HEK293 (cell line): ENCODE results near the gene SMAD9.

Experiments
- CTCF ChIA-PET: fragments of 350-600 bp; formaldehyde crosslinking; extraction: SDS; loops from one replicate; lab custom pipeline; 2021; ENCODE audit warnings: antibody characterized with exemption; lab: Yijun Ruan, JAX
- POLR2A ChIA-PET: fragments of 300-600 bp; formaldehyde crosslinking; extraction: SDS; loops from one replicate; lab custom pipeline; 2020; ENCODE audit warnings: antibody characterized with exemption, inconsistent platforms; lab: Yijun Ruan, JAX
- H3K27ac ChIP-seq: fragments of 200-500 bp; sonication (Bioruptor generic); 2 replicates; pipeline ENCODE4 v1.5.1; 2014; ENCODE audit warnings: low read depth, low read length, control low read depth, inconsistent platforms; ENCODE audit errors: extremely low read depth
- H3K36me3 ChIP-seq, 2 experiments: fragments of 200-500 bp in 1 of 2; sonication (Bioruptor generic) in 1 of 2; 1 replicate in 1 of 2; 2 replicates in 1 of 2; pipeline ENCODE4 v1.5.1; 2014 to 2017; ENCODE audit warnings: inconsistent platforms in 2 of 2, low read length in 2 of 2; ENCODE audit not compliant: control insufficient read depth in 2 of 2, insufficient read depth in 1 of 2
- H3K4me1 ChIP-seq: fragments of 200-500 bp; sonication (Bioruptor generic); 2 replicates; pipeline ENCODE4 v1.5.1; 2014; ENCODE audit warnings: mild to moderate bottlenecking, low read length, inconsistent platforms; ENCODE audit not compliant: control insufficient read depth, insufficient read depth
- H3K4me3 ChIP-seq: 2 replicates; pipeline ENCODE4 v1.5.1; 2011; ENCODE audit warnings: low read depth, mild to moderate bottlenecking, control low read depth, low read length, moderate library complexity
- H3K9me3 ChIP-seq: fragments of 200-500 bp; sonication (Bioruptor generic); 2 replicates; pipeline ENCODE4 v1.5.1; 2014; ENCODE audit warnings: low read depth, low read length, inconsistent platforms; ENCODE audit not compliant: control insufficient read depth, insufficient read depth
- MZF1 ChIP-seq: fragments of 450-650 bp; formaldehyde crosslinking; IDR thresholded peaks from 2 replicates; pipeline ENCODE4 v1.5.1; 2017; ENCODE audit warnings: missing biosample characterization, missing genetic modification characterization, borderline replicate concordance
- REPIN1 ChIP-seq: fragments of 450-650 bp; formaldehyde crosslinking; IDR thresholded peaks from 2 replicates; pipeline ENCODE4 v1.5.1; 2017; ENCODE audit warnings: missing biosample characterization, missing genetic modification characterization, low read depth
- ZNF10 ChIP-seq: fragments of 450-650 bp; formaldehyde crosslinking; IDR thresholded peaks from 2 replicates; pipeline ENCODE4 v1.5.1; 2017; ENCODE audit warnings: missing biosample characterization, missing genetic modification characterization
- ZNF223 ChIP-seq: fragments of 450-650 bp; formaldehyde crosslinking; IDR thresholded peaks from 2 replicates; pipeline ENCODE4 v1.5.1; 2016; ENCODE audit warnings: missing biosample characterization, missing genetic modification characterization
- ZNF292 ChIP-seq: fragments of 450-650 bp; formaldehyde crosslinking; IDR thresholded peaks from 2 replicates; pipeline ENCODE4 v1.5.1; 2016; ENCODE audit warnings: low read depth, missing biosample characterization, missing genetic modification characterization, borderline replicate concordance
- ZNF341 ChIP-seq: fragments of 450-650 bp; formaldehyde crosslinking; IDR thresholded peaks from 2 replicates; pipeline ENCODE4; 2016; ENCODE audit warnings: low read depth, missing biosample characterization, missing genetic modification characterization
- ZNF416 ChIP-seq: fragments of 450-650 bp; formaldehyde crosslinking; IDR thresholded peaks from 2 replicates; pipeline ENCODE4 v1.5.1; 2016; ENCODE audit warnings: missing biosample characterization, missing genetic modification characterization
- ZNF558 ChIP-seq: fragments of 450-650 bp; formaldehyde crosslinking; IDR thresholded peaks from 2 replicates; pipeline ENCODE4 v1.5.1; 2016; ENCODE audit warnings: missing biosample characterization, missing genetic modification characterization
- ZNF585B ChIP-seq: fragments of 450-650 bp; formaldehyde crosslinking; IDR thresholded peaks from 2 replicates; pipeline ENCODE4 v1.5.1; 2016; ENCODE audit warnings: missing biosample characterization, missing genetic modification characterization
- ZNF830 ChIP-seq: fragments of 450-650 bp; IDR thresholded peaks from 2 replicates; pipeline ENCODE4 v1.5.0; 2018; ENCODE audit warnings: missing biosample characterization, missing genetic modification characterization, low read depth, mild to moderate bottlenecking, moderate library complexity
- TF ChIP-seq, protein P1 (sequence below): fragments of 450-650 bp; formaldehyde crosslinking; IDR thresholded peaks from 2 replicates; pipeline ENCODE4 v1.5.1; 2016; ENCODE audit warnings: missing biosample characterization, missing genetic modification characterization
- TF ChIP-seq, protein P2 (sequence below): fragments of 450-650 bp; formaldehyde crosslinking; conservative IDR thresholded peaks from 2 replicates; pipeline ENCODE4 v1.5.1; 2016; ENCODE audit warnings: low read depth, missing biosample characterization, missing genetic modification characterization
- TF ChIP-seq, protein P3 (sequence below): fragments of 450-650 bp; formaldehyde crosslinking; IDR thresholded peaks from 2 replicates; pipeline ENCODE4 v1.5.1; 2016; ENCODE audit warnings: missing biosample characterization, missing genetic modification characterization

Gene SMAD9

DNA sequence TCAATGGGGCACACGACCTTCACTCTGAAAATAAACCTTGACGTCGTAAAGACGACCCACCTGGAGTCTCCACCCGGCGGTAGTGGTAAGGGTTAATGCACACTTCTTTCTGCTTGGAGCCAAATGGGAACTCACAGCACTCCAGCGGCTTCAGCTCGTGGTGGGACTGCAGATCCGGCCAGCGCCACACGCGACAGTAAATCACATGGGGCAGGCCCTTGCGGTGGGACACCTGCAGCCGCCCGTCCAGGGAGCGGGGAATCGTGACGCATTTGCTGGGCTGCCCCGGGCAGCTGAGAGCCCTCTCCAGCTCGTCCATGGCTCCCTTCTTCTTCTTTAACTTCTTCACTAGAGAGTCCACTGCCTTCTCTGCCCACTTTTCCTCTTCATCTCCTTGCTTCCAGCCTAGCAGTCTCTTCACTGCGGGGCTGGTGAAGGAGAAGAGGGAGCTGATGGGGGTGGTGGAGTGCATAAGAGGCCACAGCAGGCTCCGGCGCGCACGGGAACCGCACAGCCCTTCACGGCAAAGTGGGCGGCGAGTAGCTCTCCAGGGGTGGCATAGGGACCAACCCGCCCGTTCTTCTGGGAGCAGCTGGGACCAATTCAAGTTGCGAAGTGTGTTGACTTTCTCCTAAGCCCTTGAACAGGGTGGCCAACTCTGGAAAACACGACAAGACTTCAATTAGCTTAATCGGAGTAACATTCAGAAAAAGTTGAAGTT, 40.7 kb downstream of the SMAD9 start (continued):
- TF ChIP-seq ZNF341 (tag by site-specific recombination) (no peak), REPIN1 (tag by site-specific recombination) (no peak), ZNF416 (tag by site-specific recombination) (no peak), ZNF585B (tag by site-specific recombination) (no peak)
- TF ChIP-seq, protein P1, sequence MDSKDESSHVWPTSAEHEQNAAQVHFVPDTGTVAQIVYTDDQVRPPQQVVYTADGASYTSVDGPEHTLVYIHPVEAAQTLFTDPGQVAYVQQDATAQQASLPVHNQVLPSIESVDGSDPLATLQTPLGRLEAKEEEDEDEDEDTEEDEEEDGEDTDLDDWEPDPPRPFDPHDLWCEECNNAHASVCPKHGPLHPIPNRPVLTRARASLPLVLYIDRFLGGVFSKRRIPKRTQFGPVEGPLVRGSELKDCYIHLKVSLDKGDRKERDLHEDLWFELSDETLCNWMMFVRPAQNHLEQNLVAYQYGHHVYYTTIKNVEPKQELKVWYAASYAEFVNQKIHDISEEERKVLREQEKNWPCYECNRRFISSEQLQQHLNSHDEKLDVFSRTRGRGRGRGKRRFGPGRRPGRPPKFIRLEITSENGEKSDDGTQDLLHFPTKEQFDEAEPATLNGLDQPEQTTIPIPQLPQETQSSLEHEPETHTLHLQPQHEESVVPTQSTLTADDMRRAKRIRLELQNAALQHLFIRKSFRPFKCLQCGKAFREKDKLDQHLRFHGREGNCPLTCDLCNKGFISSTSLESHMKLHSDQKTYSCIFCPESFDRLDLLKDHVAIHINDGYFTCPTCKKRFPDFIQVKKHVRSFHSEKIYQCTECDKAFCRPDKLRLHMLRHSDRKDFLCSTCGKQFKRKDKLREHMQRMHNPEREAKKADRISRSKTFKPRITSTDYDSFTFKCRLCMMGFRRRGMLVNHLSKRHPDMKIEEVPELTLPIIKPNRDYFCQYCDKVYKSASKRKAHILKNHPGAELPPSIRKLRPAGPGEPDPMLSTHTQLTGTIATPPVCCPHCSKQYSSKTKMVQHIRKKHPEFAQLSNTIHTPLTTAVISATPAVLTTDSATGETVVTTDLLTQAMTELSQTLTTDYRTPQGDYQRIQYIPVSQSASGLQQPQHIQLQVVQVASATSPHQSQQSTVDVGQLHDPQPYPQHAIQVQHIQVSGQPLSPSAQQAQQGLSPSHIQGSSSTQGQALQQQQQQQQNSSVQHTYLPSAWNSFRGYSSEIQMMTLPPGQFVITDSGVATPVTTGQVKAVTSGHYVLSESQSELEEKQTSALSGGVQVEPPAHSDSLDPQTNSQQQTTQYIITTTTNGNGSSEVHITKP (tag by site-specific recombination) = no peak
- TF ChIP-seq, protein P2, sequence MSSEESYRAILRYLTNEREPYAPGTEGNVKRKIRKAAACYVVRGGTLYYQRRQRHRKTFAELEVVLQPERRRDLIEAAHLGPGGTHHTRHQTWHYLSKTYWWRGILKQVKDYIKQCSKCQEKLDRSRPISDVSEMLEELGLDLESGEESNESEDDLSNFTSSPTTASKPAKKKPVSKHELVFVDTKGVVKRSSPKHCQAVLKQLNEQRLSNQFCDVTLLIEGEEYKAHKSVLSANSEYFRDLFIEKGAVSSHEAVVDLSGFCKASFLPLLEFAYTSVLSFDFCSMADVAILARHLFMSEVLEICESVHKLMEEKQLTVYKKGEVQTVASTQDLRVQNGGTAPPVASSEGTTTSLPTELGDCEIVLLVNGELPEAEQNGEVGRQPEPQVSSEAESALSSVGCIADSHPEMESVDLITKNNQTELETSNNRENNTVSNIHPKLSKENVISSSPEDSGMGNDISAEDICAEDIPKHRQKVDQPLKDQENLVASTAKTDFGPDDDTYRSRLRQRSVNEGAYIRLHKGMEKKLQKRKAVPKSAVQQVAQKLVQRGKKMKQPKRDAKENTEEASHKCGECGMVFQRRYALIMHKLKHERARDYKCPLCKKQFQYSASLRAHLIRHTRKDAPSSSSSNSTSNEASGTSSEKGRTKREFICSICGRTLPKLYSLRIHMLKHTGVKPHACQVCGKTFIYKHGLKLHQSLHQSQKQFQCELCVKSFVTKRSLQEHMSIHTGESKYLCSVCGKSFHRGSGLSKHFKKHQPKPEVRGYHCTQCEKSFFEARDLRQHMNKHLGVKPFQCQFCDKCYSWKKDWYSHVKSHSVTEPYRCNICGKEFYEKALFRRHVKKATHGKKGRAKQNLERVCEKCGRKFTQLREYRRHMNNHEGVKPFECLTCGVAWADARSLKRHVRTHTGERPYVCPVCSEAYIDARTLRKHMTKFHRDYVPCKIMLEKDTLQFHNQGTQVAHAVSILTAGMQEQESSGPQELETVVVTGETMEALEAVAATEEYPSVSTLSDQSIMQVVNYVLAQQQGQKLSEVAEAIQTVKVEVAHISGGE = no peak
- TF ChIP-seq, protein P3, sequence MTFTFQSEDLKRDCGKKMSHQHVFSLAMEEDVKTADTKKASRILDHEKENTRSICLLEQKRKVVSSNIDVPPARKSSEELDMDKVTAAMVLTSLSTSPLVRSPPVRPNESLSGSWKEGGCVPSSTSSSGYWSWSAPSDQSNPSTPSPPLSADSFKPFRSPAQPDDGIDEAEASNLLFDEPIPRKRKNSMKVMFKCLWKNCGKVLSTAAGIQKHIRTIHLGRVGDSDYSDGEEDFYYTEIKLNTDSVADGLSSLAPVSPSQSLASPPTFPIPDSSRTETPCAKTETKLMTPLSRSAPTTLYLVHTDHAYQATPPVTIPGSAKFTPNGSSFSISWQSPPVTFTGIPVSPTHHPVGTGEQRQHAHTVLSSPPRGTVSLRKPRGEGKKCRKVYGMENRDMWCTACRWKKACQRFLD (tag by site-specific recombination) = no peak

DNA sequence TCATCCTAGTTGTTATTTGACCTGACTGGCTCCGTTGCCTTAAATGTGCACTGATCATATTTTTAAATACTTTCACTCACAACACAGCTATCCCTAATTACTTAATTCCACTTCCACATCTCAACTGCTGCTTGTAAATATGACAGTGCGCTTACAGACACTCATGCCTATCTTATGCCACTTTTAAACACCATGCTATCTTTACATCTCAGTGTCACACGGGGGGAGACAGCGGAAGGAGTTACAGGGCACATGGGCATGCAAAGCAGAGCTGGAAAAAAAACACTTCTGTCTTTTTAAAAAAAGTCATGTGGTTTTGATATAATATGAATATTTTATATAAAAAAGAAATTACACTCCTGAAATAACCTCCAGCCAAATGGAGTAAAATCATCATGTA, 44.1 kb downstream of the SMAD9 start:
- Histone ChIP-seq H3K27ac (no peak overlapping the region), H3K36me3 (peaks cover 4 to 40% of the 10 kb centered on the region in 2 experiments; a peak in 2 of 3 replicates), H3K9me3 (no peaks in the 10 kb centered on the region), H3K4me1 (no peaks in the 10 kb centered on the region; the same call in 1 of the 2 replicates), H3K4me3 (no peak overlapping the region)
- CTCF ChIA-PET = interaction anchor here (0.7 kb wide), 1 partner anchor 1470 kb away, joined by 3 read pairs; no protein-coding TSS in a partner anchor
- POLR2A ChIA-PET = no interaction called here
- TF ChIP-seq ZNF830 (tag by site-specific recombination) (no peak), ZNF558 (no peak), ZNF10 (tag by site-specific recombination) (no peak)

DNA sequence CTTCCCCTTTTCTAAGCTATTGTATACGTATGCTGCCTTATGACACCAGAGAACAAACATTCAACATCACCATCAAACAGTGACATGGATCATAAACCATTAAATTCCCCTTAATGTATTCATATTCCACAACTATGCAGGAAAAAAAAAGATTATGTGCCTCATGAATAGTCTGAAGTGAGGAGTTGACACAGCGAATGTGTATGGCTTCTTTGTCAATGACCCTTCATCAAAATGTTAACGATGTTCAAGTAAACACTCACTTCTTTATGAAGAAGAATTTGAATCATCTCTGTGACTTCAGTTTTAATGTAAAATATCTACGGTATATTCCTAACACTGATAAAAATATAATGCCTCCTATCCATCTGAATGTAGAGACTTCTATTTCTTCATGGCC, 44.6 kb downstream of the SMAD9 start:
- no peak overlapping the region for H3K27ac ChIP-seq
- peaks cover 4 to 45% of the 10 kb centered on the region in 2 experiments; a peak in 2 of 3 replicates for H3K36me3 ChIP-seq
- H3K9me3 ChIP-seq = no peaks in the 10 kb centered on the region
- TF ChIP-seq MZF1 = no peak
- no peak for TF ChIP-seq ZNF223
- TF ChIP-seq ZNF292 = no peak
- ChIA-PET CTCF (interaction anchor here (0.7 kb wide), 1 partner anchor 1469 kb away, joined by 3 read pairs; no protein-coding TSS in a partner anchor), POLR2A (no interaction called here)
- no peaks in the 10 kb centered on the region; the same call in 1 of the 2 replicates for H3K4me1 ChIP-seq
- no peak overlapping the region for H3K4me3 ChIP-seq
